H1 (cell line): ENCODE results near the gene ASB3. TPM values are rescaled to one million over a fixed set of nuclear protein-coding genes. Genes with fewer than 3 reads are reported as not detected.

Source experiments
- KDM4A ChIP-seq: IDR thresholded peaks from one replicate; pipeline ENCODE4 v1.7.1; 2012; ENCODE audit warnings: low read depth, mild to moderate bottlenecking, moderate library complexity, low read length, inconsistent platforms; ENCODE audit not compliant: severe bottlenecking
- MAFK ChIP-seq: IDR thresholded peaks from 2 replicates; pipeline ENCODE4 v1.6.1; 2012; ENCODE audit warnings: low read depth, mild to moderate bottlenecking, improper control_type of control experiment, low read length
- POU5F1 ChIP-seq: IDR thresholded peaks from 2 replicates; pipeline ENCODE4 v1.6.1; 2011; ENCODE audit warnings: low read depth, mild to moderate bottlenecking, low read length, moderate library complexity
- RBBP5 ChIP-seq: IDR thresholded peaks from 2 replicates; pipeline ENCODE4 v1.7.1; 2012; ENCODE audit warnings: low read depth, mild to moderate bottlenecking, inconsistent platforms, low read length, moderate library complexity, borderline replicate concordance
- SIRT6 ChIP-seq: IDR thresholded peaks from one replicate; pipeline ENCODE4 v1.7.1; 2012; ENCODE audit warnings: low read length, inconsistent platforms
- polyA plus RNA-seq, 7 experiments: library from polyadenylated mRNA; depleted of rRNA in 3 of 7; stranded (reverse) in 5 of 7; unstranded in 2 of 7; fragments of >200 nt in 5 of 7; fragments of 200-250 nt in 2 of 7; gene quantifications; 1 replicate in 5 of 7; 2 replicates in 1 of 7; 4 replicates in 1 of 7; pipeline versions ENCODE4 v1.2.1 to v1.2.3, GENCODE V29; 2011 to 2013; ENCODE audit warnings: missing spikeins in 2 of 7, mixed read lengths in 2 of 7
- total RNA-seq: library from RNA; stranded (reverse); fragmentation: NEBNext Ultra II Directional; extraction: Animal tissue kit (Norgen Biotek cat#: 25700); gene quantifications from 2 replicates; pipeline ENCODE4 v1.2.1, GENCODE V29; 2021

The ASB3 gene
- total and polyA plus RNA-seq, 2 of the 8 experiments (the other 6 are each of a cell fraction or from before 2014, with no cell fraction given): 22.6 to 25.4 TPM

DNA sequence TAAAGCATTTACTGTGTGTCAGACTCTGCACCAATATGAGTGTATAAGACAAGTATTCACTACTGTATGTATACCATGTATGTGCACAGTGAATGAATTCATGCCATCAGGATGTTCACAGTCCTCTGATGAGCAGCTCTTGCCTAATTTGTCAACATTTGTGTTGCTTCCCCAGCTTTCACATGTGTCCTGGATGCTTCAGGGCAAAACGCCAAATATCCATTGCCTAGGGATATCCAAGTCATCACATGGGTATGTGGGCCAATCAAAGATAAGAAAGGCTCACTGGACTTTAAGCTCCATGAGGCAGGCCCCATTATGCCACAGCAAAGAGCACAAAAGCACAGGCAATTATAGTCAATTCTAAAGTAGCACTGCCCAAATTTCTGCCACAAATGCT is 153.3 kb downstream of the ASB3 start (continued):
- no peak for TF ChIP-seq SIRT6
- TF ChIP-seq POU5F1: no peak
- TF ChIP-seq MAFK: no peak
- TF ChIP-seq RBBP5: no peak
- TF ChIP-seq KDM4A: no peak
